GM19372 (cell line): ENCODE measurements around the gene LAP3.
"Not testable (repeated sequence)": the region's sequence is repeated elsewhere in the genome, so short reads cannot be mapped to it uniquely, and the experiment has no call there.

Source experiments
- ATAC-seq: cut with Tn5 transposase; IDR thresholded peaks from one replicate; pipeline ENCODE4 v1.9.1; 2021; ENCODE audit warnings: mild to moderate bottlenecking, low read depth, moderate library complexity; ENCODE audit not compliant: unreplicated experiment

LAP3 gene

GRCh38 chr4:17561195-17561909 lies 15.6 kb upstream of the LAP3 start:
- no peak for ATAC-seq

GRCh38 chr4:17562157-17562556 lies 14.8 kb upstream of the LAP3 start:
- no peak for ATAC-seq

- ATAC-seq = no peak
Measured at GRCh38 chr4:17565846-17566245, 11.2 kb upstream of the LAP3 start.

- ATAC-seq = no peak
Measured at GRCh38 chr4:17567271-17567670, 9.7 kb upstream of the LAP3 start.

DNA sequence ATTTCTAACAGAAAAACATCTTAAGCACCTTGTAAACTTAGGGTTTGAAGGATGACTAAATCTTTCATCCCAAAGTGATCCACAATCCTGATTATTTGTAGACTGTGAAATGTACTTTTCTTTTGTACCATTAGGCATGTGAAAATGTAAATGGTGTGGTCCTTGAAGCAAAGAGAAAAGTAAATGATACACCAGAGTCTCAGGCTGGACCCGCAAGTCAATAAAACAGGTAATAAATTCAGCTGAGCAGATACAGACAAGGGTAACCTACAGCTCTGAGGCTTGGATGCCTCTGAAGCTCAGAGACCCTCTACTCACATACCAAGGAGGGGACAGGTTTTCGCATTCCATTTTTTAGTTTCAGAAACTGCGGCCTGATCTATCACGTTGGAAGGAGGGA lies 2.8 kb upstream of the LAP3 start:
- ATAC-seq = no peak

GRCh38 chr4:17575177-17575576 lies 1.8 kb upstream of the LAP3 start:
- ATAC-seq = not testable (repeated sequence)

DNA sequence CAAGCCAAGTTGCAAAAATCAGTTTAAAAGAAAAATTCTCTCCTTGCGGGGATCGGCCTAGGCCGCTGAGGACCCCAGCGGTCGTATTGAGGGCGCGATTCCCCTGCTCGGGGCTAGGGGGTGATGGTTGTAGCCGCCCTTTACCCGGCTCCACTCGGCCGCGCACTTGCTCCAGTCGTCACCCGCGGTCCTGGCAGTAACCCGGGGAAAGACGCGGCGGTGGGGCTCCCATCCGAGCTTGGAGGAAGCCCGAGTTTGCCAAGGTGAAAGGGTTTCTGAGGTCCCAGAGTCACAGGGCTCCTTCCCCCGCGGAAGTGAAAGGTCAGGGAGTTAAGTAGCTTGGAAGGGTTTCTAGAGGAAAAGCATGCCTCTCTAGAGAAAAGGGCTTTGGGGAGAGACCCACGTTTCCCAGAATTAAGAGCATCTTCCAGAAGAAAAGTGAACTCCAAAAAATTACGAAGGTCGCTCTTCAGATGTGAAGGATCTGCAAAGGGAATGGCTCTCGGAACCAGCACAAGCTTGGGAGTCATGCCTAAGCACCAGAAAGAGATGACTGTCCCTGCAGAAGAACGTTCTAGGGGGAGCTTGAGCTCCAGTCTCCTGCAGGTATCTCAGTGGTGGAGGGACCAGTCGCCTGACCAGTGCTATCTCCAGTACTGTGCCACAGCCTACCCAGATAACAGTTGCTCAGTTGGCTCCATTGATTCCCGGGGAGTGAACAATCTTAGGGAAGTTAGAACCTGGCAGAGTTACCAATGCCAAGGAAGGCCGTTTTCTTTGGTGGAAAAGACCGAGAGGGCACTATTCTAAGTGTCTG lies 875 bp downstream of the LAP3 start:
- peak; percentile 14 for ATAC-seq

DNA sequence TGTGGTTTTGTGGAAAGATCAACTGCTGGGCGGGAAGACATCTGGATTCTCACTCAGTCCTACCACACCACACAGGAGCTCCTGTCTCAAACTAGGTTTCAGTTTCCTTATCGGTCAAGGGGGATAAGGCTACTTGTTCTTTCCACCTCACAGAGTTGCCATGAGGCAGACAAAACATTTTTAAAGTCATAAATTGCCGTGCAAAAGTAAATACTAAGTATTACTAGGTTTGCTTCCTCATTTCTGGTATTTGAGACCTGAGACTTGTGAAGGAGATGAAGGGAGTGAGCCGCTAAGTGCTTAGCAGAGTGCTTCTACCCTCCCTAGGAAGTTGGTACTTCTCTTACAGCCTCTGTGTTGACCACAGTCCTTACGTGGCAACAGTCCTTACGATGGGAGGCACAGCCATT lies 1.5 kb downstream of the LAP3 start:
- ATAC-seq = peak; percentile 19

GRCh38 chr4:17580969-17581368 lies 4.0 kb downstream of the LAP3 start:
- no peak for ATAC-seq

DNA sequence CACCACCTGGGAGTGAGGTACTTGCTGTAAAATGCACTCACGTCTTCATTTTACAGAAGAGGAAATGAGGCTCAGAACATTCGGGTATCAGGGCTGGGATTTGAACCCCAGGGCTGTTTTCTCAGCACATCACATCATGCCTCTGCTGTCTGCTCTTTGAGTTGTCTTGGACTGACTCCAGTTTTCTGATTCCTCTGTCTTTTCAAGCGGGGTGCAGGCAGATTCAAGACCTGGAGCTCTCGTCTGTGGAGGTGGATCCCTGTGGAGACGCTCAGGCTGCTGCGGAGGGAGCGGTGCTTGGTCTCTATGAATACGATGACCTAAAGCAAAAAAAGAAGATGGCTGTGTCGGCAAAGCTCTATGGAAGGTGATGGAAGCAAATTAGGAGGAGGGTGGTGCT lies 6.3 kb downstream of the LAP3 start:
- no peak for ATAC-seq

- ATAC-seq = no peak
Measured at GRCh38 chr4:17583941-17584340, 6.9 kb downstream of the LAP3 start.

DNA sequence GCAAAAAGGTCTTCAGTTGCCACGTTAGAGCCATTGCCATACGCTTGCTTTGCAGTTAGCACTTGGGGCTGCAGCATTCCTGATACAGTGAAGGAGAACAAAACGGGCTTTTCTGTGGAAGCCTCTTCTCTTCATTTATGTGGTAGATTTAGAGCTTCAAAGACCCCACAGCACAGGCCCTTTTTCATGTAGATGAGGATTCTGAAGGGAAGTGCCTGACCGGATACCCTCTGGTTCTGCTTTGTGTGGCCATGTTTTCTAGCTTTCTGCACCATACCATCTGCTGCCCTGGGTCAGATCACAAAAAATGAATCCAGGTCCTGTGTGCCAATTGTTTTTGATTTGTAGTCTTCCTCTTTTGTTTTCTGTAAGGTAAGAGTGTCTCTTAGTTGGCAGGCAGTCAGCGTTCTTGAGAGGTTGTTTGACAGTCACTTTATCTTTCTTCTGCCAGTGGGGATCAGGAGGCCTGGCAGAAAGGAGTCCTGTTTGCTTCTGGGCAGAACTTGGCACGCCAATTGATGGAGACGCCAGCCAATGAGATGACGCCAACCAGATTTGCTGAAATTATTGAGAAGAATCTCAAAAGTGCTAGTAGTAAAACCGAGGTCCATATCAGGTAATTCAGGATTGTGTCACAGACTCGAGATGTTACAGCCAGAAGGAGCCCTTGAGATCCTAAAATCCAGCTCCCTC lies 7.7 kb downstream of the LAP3 start:
- ATAC-seq = no peak

- ATAC-seq = no peak
Measured at GRCh38 chr4:17587094-17587822, 10.3 kb downstream of the LAP3 start.

GRCh38 chr4:17589355-17589754 lies 12.4 kb downstream of the LAP3 start:
- no peak for ATAC-seq

DNA sequence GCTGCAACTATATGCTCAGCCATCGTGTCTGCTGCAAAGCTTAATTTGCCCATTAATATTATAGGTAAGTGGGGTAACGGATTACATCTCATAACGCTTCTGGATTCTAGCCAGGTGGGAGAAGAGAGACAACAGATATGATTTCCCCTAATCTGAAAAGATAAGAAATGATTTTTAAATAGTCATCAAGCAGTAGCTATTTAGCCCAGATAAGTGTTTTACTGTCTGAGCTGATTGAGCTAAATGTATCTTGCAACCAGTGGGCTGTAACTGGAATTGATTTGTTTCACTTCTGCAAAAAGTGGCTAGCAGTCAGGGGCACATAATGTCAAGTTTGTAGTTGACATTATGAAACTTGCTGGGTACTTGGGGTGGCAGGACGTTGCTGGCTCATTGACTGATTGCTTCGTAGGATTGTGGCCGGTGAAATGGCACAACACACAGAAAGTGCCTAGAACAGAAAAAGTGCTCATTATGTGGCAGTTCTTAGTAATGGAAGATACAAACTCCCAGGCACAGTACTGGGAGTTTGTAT lies 18.5 kb downstream of the LAP3 start:
- ATAC-seq = peak; percentile 87

DNA sequence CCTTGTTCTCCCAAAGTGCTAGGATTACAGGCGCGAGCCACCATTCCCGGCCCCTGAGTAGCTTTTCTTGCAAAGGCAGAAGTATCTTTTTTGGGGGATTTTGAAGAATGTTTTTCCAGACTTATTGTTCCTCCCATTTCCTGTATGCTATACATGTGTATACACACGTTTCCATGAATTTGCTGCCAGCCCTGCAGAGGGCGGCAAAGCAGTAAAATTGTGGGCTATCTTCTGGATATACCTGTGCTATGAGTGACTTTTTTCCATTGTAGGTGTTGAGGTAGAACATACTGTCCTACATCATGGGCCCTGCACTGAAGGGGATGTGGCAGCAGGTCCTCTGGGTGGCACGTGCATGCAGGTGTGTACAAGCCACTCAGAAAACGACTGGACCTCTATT lies 20.5 kb downstream of the LAP3 start:
- ATAC-seq = no peak

DNA sequence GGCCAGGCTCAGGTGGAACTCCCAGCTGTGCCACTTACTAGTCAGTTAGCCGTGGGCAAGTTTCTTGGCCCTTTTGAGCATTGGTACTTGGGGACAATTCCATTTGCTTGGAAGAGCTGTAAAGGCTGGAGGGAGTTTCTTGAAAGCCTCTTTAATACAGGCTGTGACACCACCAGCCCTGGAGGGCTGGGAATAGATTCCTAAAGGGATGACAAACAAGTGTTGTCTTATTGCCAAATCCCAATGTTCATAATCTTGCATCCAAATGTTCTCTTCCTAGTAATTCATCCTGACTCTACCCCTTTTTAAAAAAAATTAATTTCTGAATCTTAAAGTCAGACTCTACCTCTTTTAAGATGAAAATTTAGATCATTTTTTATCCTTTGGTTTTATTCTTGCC lies 22.8 kb downstream of the LAP3 start:
- ATAC-seq = no peak

GRCh38 chr4:17605236-17605635 lies 28.2 kb downstream of the LAP3 start:
- ATAC-seq = no peak

GRCh38 chr4:17613761-17614415 lies 36.9 kb downstream of the LAP3 start:
- ATAC-seq = peak; percentile 45
